ENCODE data around the gene CREM.

CREM gene

GRCh38 chr10:35224045-35224740, 97.5 kb downstream of the CREM start:
- no peak for DNase-seq

GRCh38 chr10:35225204-35225603, 98.6 kb downstream of the CREM start:
- no peak for DNase-seq

GRCh38 chr10:35226507-35226906, 99.9 kb downstream of the CREM start:
- no peak for DNase-seq

- no peak for DNase-seq
Measured at GRCh38 chr10:35228058-35228457, 101.4 kb downstream of the CREM start.

GRCh38 chr10:35231646-35232045, 105.0 kb downstream of the CREM start:
- no peak for DNase-seq

- no peak for DNase-seq
Measured at GRCh38 chr10:35232527-35232926, 105.9 kb downstream of the CREM start.

GRCh38 chr10:35234073-35234472, 107.4 kb downstream of the CREM start:
- DNase-seq: no peak

GRCh38 chr10:35236739-35237138, 110.1 kb downstream of the CREM start:
- no peak for DNase-seq

- no peak for DNase-seq
Measured at GRCh38 chr10:35237766-35238512, 111.3 kb downstream of the CREM start.

GRCh38 chr10:35244549-35244948, 117.9 kb downstream of the CREM start:
- DNase-seq: no peak

- DNase-seq: no peak
Measured at GRCh38 chr10:35246770-35247343, 120.2 kb downstream of the CREM start.

GRCh38 chr10:35251373-35252100, 124.9 kb downstream of the CREM start:
- DNase-seq: no peak

GRCh38 chr10:35257057-35257983, 130.7 kb downstream of the CREM start:
- no peak for DNase-seq

GRCh38 chr10:35259769-35260397, 133.2 kb downstream of the CREM start:
- DNase-seq: no peak

- DNase-seq: no peak
Measured at GRCh38 chr10:35262436-35262835, 135.8 kb downstream of the CREM start.

All from hippocampal formation (tissue), 2 donors.